ENCODE data around the gene SORCS2. TPM values are rescaled to one million over a fixed set of nuclear protein-coding genes. Genes with fewer than 3 reads are reported as not detected.
A peak's percentile ranks its signal among the peaks of the same experiment; 100 is the strongest.

The SORCS2 gene
- polyA plus RNA-seq, 3 donors, result 0.46 to 0.55 TPM; not detected in 1

DNA sequence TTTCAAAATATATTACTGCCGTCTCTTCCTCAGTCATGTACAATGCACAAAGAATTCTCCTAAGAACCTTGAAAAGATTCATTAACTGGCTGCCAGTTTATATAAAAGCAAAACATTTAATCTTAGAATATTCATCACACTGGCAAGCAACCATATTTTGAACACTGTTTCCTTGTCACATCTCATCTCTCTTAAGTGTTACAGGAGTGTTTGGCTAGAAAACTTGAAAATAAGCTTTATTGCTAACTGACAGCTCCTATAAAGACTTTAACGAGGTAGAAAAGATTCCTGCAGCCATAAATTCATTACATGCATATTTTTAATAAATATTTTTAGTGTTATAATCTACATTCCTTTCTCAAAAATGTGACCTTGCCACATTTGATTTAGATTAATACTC, 597.7 kb downstream of the SORCS2 start:
- Histone ChIP-seq H3K79me2 (ENCODE audit: insufficient read depth, low read length) (no peaks in the 10 kb centered on the region), H3K4me3 (replicated peaks in 1 of 3; ENCODE audit: low read depth in 2 of 3, low read length in 3 of 3) (no peak overlapping the region), H4K20me1 (ENCODE audit: insufficient read depth, low read length) (no peaks in the 10 kb centered on the region), H3K9me3 (replicated peaks in 1 of 2; ENCODE audit: control insufficient read depth in 1 of 2, insufficient read depth in 1 of 2, low read length in 2 of 2) (no peaks in the 10 kb centered on the region), H3K27ac (ENCODE audit: low read depth in 1 of 2, low read length in 2 of 2) (no peak overlapping the region), H3K36me3 (replicated peaks in 1 of 2; ENCODE audit: control insufficient read depth in 1 of 2, insufficient read depth in 2 of 2, low read length in 2 of 2) (peaks cover 0 to 3% of the 10 kb centered on the region in 2 donors), H2AFZ (ENCODE audit: insufficient read depth, low read depth, low read length, poor library complexity, severe bottlenecking) (no peak overlapping the region), H3K4me1 (ENCODE audit: control insufficient read depth in 1 of 2, insufficient read depth in 2 of 2, low read length in 2 of 2) (peaks cover 0 to 3% of the 10 kb centered on the region in 2 donors), H3K9ac (ENCODE audit: insufficient read depth, low read length, poor library complexity, severe bottlenecking) (no peak overlapping the region), H3K4me2 (replicated peaks; ENCODE audit: extremely low read depth, low read length, poor library complexity, severe bottlenecking) (no peak overlapping the region), H3K27me3 (ENCODE audit: control insufficient read depth in 2 of 2, insufficient read depth in 2 of 2, low read length in 2 of 2) (no peaks in the 10 kb centered on the region)
- Mint-ChIP-seq H3K27ac (no peak overlapping the region), H3K4me1 (peaks cover 8% of the 10 kb centered on the region), H3K4me3 (no peak overlapping the region), H3K9me3 (no peaks in the 10 kb centered on the region), H3K36me3 (peaks cover 0 to 12% of the 10 kb centered on the region in 2 donors), H3K27me3 (ENCODE audit: low read depth in 3 of 3) (peaks cover 0 to 7% (median 2%) of the 10 kb centered on the region in 3 donors)
- WGBS (ENCODE audit: insufficient coverage), result 100% methylated on average over 1 of the region's 2 CpGs
- TF ChIP-seq, protein P1, sequence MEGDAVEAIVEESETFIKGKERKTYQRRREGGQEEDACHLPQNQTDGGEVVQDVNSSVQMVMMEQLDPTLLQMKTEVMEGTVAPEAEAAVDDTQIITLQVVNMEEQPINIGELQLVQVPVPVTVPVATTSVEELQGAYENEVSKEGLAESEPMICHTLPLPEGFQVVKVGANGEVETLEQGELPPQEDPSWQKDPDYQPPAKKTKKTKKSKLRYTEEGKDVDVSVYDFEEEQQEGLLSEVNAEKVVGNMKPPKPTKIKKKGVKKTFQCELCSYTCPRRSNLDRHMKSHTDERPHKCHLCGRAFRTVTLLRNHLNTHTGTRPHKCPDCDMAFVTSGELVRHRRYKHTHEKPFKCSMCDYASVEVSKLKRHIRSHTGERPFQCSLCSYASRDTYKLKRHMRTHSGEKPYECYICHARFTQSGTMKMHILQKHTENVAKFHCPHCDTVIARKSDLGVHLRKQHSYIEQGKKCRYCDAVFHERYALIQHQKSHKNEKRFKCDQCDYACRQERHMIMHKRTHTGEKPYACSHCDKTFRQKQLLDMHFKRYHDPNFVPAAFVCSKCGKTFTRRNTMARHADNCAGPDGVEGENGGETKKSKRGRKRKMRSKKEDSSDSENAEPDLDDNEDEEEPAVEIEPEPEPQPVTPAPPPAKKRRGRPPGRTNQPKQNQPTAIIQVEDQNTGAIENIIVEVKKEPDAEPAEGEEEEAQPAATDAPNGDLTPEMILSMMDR (IDR thresholded peaks at IDR 0.05), result no peak
- intact Hi-C loops (cut with micrococcal nuclease), result no loop called here
- DNase-seq, result no peak

DNA sequence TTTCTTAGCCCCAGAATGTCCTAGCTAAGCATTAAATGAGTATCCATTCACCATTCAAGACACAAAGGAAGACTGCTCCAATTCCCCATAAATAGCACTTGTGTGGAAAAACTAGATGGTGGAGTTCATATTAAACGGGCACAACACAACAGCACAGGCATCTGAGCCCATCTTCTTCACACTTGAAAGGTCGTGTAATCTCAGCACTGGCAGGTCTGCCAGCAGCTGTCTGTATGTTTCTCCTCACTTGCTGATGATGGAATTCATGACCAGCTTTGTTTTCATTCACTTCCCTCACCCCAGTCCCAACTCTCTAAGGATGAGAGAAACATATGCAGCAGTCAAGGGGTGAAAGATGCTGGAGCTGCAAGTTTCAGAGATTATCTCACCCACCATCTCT, 598.7 kb downstream of the SORCS2 start:
- Mint-ChIP-seq H3K4me1 (peaks cover 8% of the 10 kb centered on the region), H3K9me3 (no peaks in the 10 kb centered on the region), H3K27ac (no peak overlapping the region), H3K36me3 (peaks cover 0 to 5% of the 10 kb centered on the region in 2 donors), H3K27me3 (ENCODE audit: low read depth in 3 of 3) (peaks cover 0 to 7% (median 2%) of the 10 kb centered on the region in 3 donors), H3K4me3 (peak overlapping the region in 1 of 2 donors; percentile 1)
- no peak for DNase-seq
- Histone ChIP-seq H3K9ac (ENCODE audit: insufficient read depth, low read length, poor library complexity, severe bottlenecking) (no peak overlapping the region), H3K4me3 (replicated peaks in 1 of 3; ENCODE audit: low read depth in 2 of 3, low read length in 3 of 3) (no peak overlapping the region), H3K4me2 (replicated peaks; ENCODE audit: extremely low read depth, low read length, poor library complexity, severe bottlenecking) (no peak overlapping the region), H2AFZ (ENCODE audit: insufficient read depth, low read depth, low read length, poor library complexity, severe bottlenecking) (no peak overlapping the region), H3K36me3 (replicated peaks in 1 of 2; ENCODE audit: control insufficient read depth in 1 of 2, insufficient read depth in 2 of 2, low read length in 2 of 2) (peaks cover 0 to 3% of the 10 kb centered on the region in 2 donors), H4K20me1 (ENCODE audit: insufficient read depth, low read length) (no peaks in the 10 kb centered on the region), H3K27ac (ENCODE audit: low read depth in 1 of 2, low read length in 2 of 2) (no peak overlapping the region), H3K79me2 (ENCODE audit: insufficient read depth, low read length) (no peaks in the 10 kb centered on the region), H3K9me3 (replicated peaks in 1 of 2; ENCODE audit: control insufficient read depth in 1 of 2, insufficient read depth in 1 of 2, low read length in 2 of 2) (no peaks in the 10 kb centered on the region), H3K4me1 (ENCODE audit: control insufficient read depth in 1 of 2, insufficient read depth in 2 of 2, low read length in 2 of 2) (peaks cover 0 to 3% of the 10 kb centered on the region in 2 donors), H3K27me3 (ENCODE audit: control insufficient read depth in 2 of 2, insufficient read depth in 2 of 2, low read length in 2 of 2) (no peaks in the 10 kb centered on the region)
- TF ChIP-seq, protein P1 (IDR thresholded peaks at IDR 0.05), result no peak
- intact Hi-C loops (cut with micrococcal nuclease), result no loop called here
- 79% methylated on average over 2 of the region's 2 CpGs for WGBS (ENCODE audit: insufficient coverage)

Small RNA genes lying within 50 kb of the gene (small RNA-seq; reads per million reads assigned to genes)
- gene MIR4274 (ENCODE audit: insufficient read length, low read depth) (not detected), gene MIR4798 (ENCODE audit: insufficient read length, low read depth) (not detected)

Other genes with a start within 250 kb of the SORCS2 start
- gene TADA2B, start 149.2 kb upstream of the SORCS2 start, polyA plus RNA-seq, result 10 to 100 TPM in 1 of 3 donors, 1 to 10 TPM in 2; 2.0 to 10.2 (median 2.6) TPM
- gene GRPEL1, start 124.5 kb upstream of the SORCS2 start, polyA plus RNA-seq, result 10 to 100 TPM; 44.1 to 49.6 (median 45.4) TPM
- not detected for gene PSAPL1, start 242.4 kb downstream of the SORCS2 start, polyA plus RNA-seq

All from CD14-positive monocyte (primary cell).